Myocyte (in vitro differentiated cells): ENCODE data around the gene IGLON5. TPM values are rescaled to one million over a fixed set of nuclear protein-coding genes. Genes with fewer than 3 reads are reported as not detected.

Source experiments
- total RNA-seq: library from RNA; depleted of rRNA; stranded (reverse); fragments of >200 nt; gene quantifications from 2 replicates; pipeline ENCODE4 v1.2.3, GENCODE V29; 2014

IGLON5 gene
- total RNA-seq, 1 donor from 2014 or later: not detected

Other genes with a start within 250 kb of the IGLON5 start
- gene KLK13, start 246.6 kb upstream of the IGLON5 start, total RNA-seq: not detected in 2 replicates
- not detected in 2 replicates for gene KLK14, start 228.8 kb upstream of the IGLON5 start, total RNA-seq
- gene CTU1, start 203.2 kb upstream of the IGLON5 start, total RNA-seq: 16.2 and 17.8 TPM in 2 replicates
- gene SIGLEC9, start 186.7 kb upstream of the IGLON5 start, total RNA-seq: not detected in 2 replicates
- gene SIGLEC7, start 169.3 kb upstream of the IGLON5 start, total RNA-seq: not detected in 2 replicates
- gene CD33, start 86.6 kb upstream of the IGLON5 start, total RNA-seq: 0.21 TPM in 1 of 2 replicates, not detected in the other
- gene SIGLECL1, start 60.6 kb upstream of the IGLON5 start, total RNA-seq: not detected in 2 replicates
- gene VSIG10L, start 30.5 kb downstream of the IGLON5 start, total RNA-seq: 1.6 and 1.8 TPM in 2 replicates
- gene ETFB, start 54.7 kb downstream of the IGLON5 start, total RNA-seq: 73.4 and 76.2 TPM in 2 replicates
- gene CLDND2, start 57.4 kb downstream of the IGLON5 start, total RNA-seq: not detected in 2 replicates
- not detected in 2 replicates for gene NKG7, start 61.0 kb downstream of the IGLON5 start, total RNA-seq
- not detected in 2 replicates for gene LIM2, start 76.3 kb downstream of the IGLON5 start, total RNA-seq
- gene C19orf84, start 78.9 kb downstream of the IGLON5 start, total RNA-seq: not detected in 2 replicates
- not detected in 2 replicates for gene SIGLEC10, start 106.0 kb downstream of the IGLON5 start, total RNA-seq
- not detected in 2 replicates for gene SIGLEC8, start 146.8 kb downstream of the IGLON5 start, total RNA-seq
- gene CEACAM18, start 166.9 kb downstream of the IGLON5 start, total RNA-seq: not detected in 2 replicates
- gene SIGLEC12, start 190.2 kb downstream of the IGLON5 start, total RNA-seq: not detected in 2 replicates
- gene SIGLEC6, start 220.0 kb downstream of the IGLON5 start, total RNA-seq: not detected in 2 replicates